CD14-positive monocyte (primary cell): ENCODE data around the gene KLHL17. TPM values are rescaled to one million over a fixed set of nuclear protein-coding genes. Genes with fewer than 3 reads are reported as not detected.

ENCODE experiments used
- DNase-seq, 3 donors: peaks; one replicate each; pipeline ENCODE4 v3.0.0-alpha.2; 2011 to 2022
- H2AFZ ChIP-seq: 2 replicates; pipeline ENCODE4 v1.6.0; 2012; ENCODE audit warnings: mild to moderate bottlenecking, low read depth, low read length, inconsistent platforms; ENCODE audit not compliant: insufficient read depth, poor library complexity, severe bottlenecking
- H3K27ac ChIP-seq, 2 donors: 1 replicate in 1 of 2; 2 replicates in 1 of 2; pipeline ENCODE4 v1.5.1; 2012 to 2013; ENCODE audit warnings: low read length in 2 of 2, control low read depth in 1 of 2, inconsistent platforms in 1 of 2, low read depth in 1 of 2, mild to moderate bottlenecking in 1 of 2
- H3K27me3 ChIP-seq, 2 donors: one replicate each; pipeline versions ENCODE4 v1.6.0 to v1.6.1; 2011 to 2013; ENCODE audit warnings: low read length in 2 of 2; ENCODE audit not compliant: control insufficient read depth in 2 of 2, insufficient read depth in 2 of 2
- H3K36me3 ChIP-seq, 2 donors: replicated peaks in 1 of 2; 1 replicate in 1 of 2; 2 replicates in 1 of 2; pipeline versions ENCODE4 v1.5.1 to v1.6.1; 2012 to 2013; ENCODE audit warnings: low read length in 2 of 2, control low read depth in 1 of 2, inconsistent platforms in 1 of 2, mild to moderate bottlenecking in 1 of 2; ENCODE audit not compliant: insufficient read depth in 2 of 2, control insufficient read depth in 1 of 2
- H3K4me1 ChIP-seq, 2 donors: 1 replicate in 1 of 2; 2 replicates in 1 of 2; pipeline versions ENCODE4 v1.5.1 to v1.6.1; 2012 to 2013; ENCODE audit warnings: low read length in 2 of 2, control low read depth in 1 of 2, inconsistent platforms in 1 of 2, mild to moderate bottlenecking in 1 of 2, moderate library complexity in 1 of 2; ENCODE audit not compliant: insufficient read depth in 2 of 2, control insufficient read depth in 1 of 2
- H3K4me2 ChIP-seq: replicated peaks from 2 replicates; pipeline ENCODE3; 2012; ENCODE audit warnings: low read length, moderate library complexity, mild to moderate bottlenecking; ENCODE audit not compliant: poor library complexity, severe bottlenecking; ENCODE audit errors: extremely low read depth
- H3K4me3 ChIP-seq, 3 experiments: fragments of 200-600 bp in 1 of 3; sonication (generic) in 1 of 3; replicated peaks in 1 of 3; 1 replicate in 2 of 3; 2 replicates in 1 of 3; pipeline ENCODE4 v1.5.1; 2011 to 2013; ENCODE audit warnings: low read length in 3 of 3, mild to moderate bottlenecking in 3 of 3, control low read depth in 2 of 3, low read depth in 2 of 3, inconsistent platforms in 1 of 3, moderate library complexity in 1 of 3
- H3K79me2 ChIP-seq: 2 replicates; pipeline ENCODE4 v1.6.0; 2012; ENCODE audit warnings: mild to moderate bottlenecking, control low read depth, inconsistent platforms, low read length, moderate library complexity; ENCODE audit not compliant: insufficient read depth
- H3K9ac ChIP-seq: 2 replicates; pipeline ENCODE4 v1.6.0; 2017; ENCODE audit warnings: low read length, mild to moderate bottlenecking; ENCODE audit not compliant: insufficient read depth, poor library complexity, severe bottlenecking
- H3K9me3 ChIP-seq, 2 donors: replicated peaks in 1 of 2; 1 replicate in 1 of 2; 2 replicates in 1 of 2; pipeline versions ENCODE4 v1.5.1 to v1.6.1; 2012 to 2013; ENCODE audit warnings: low read length in 2 of 2, control low read depth in 1 of 2; ENCODE audit not compliant: control insufficient read depth in 1 of 2, insufficient read depth in 1 of 2
- H4K20me1 ChIP-seq: 2 replicates; pipeline ENCODE4 v1.6.0; 2012; ENCODE audit warnings: mild to moderate bottlenecking, low read length, control low read depth, moderate library complexity; ENCODE audit not compliant: insufficient read depth
- H3K27ac Mint-ChIP-seq, 7 donors: one replicate each; pipeline ENCODE4 v1.8.0; 2020; ENCODE audit warnings: mild to moderate bottlenecking in 7 of 7, mixed read lengths in 7 of 7, moderate library complexity in 6 of 7, inconsistent platforms in 2 of 7
- H3K27me3 Mint-ChIP-seq, 3 donors: one replicate each; pipeline ENCODE4 v1.8.0; 2021 to 2022; ENCODE audit warnings: low read depth in 3 of 3, mild to moderate bottlenecking in 3 of 3, mixed read lengths in 3 of 3, moderate library complexity in 3 of 3, inconsistent platforms in 1 of 3
- H3K36me3 Mint-ChIP-seq, 2 donors: one replicate each; pipeline ENCODE4 v1.8.0; 2020; ENCODE audit warnings: mixed read lengths in 2 of 2, inconsistent platforms in 1 of 2, mild to moderate bottlenecking in 1 of 2
- H3K4me1 Mint-ChIP-seq: one replicate; pipeline ENCODE4 v1.8.0; 2020; ENCODE audit warnings: mild to moderate bottlenecking, mixed read lengths
- H3K4me3 Mint-ChIP-seq, 2 donors: one replicate each; pipeline ENCODE4 v1.8.0; 2020; ENCODE audit warnings: mild to moderate bottlenecking in 2 of 2, mixed read lengths in 2 of 2, moderate library complexity in 1 of 2
- H3K9me3 Mint-ChIP-seq, 7 donors: one replicate each; pipeline ENCODE4 v1.8.0; 2020 to 2022; ENCODE audit warnings: mixed read lengths in 7 of 7, mild to moderate bottlenecking in 6 of 7, moderate library complexity in 6 of 7, inconsistent platforms in 2 of 7
- WGBS: methylation state at CpG from one replicate; pipeline ENCODE4 v1.1.5; 2013; ENCODE audit warnings: missing lambda C conversion rate; ENCODE audit not compliant: insufficient coverage; 5-methylcytosine and 5-hydroxymethylcytosine counted together
- intact Hi-C, 2 donors: fragments of 100-400 bp; cut with micrococcal nuclease; formaldehyde crosslinking; loops; one replicate each; pipeline versions ENCODE4 v1.15.0 to v1.15.1; 2023
- polyA plus RNA-seq, 3 donors: library from polyadenylated mRNA; depleted of rRNA in 1 of 3; unstranded in 2 of 3; stranded (reverse) in 1 of 3; fragments of 300-500 nt in 2 of 3; fragments of >200 nt in 1 of 3; fragmentation: Illumina TruSeq in 2 of 3; gene quantifications; 1 replicate in 2 of 3; 2 replicates in 1 of 3; pipeline ENCODE4 v1.2.3, GENCODE V29; 2012 to 2021
- TF ChIP-seq, protein P1 (sequence below): fragments of 200-600 bp; IDR thresholded peaks from one replicate; pipeline ENCODE4 v1.8.0; 2022; ENCODE audit warnings: antibody characterized with exemption, mild to moderate bottlenecking

The KLHL17 gene
- polyA plus RNA-seq, 3 donors: 0.31 to 48.1 (median 0.71) TPM

- Histone ChIP-seq H3K4me2 (no peak overlapping the region), H3K4me3 (no peak overlapping the region), H3K36me3 (no peaks in the 10 kb centered on the region), H3K79me2 (no peaks in the 10 kb centered on the region), H4K20me1 (no peaks in the 10 kb centered on the region), H3K9me3 (peaks cover 5 to 6% of the 10 kb centered on the region in 2 donors), H3K4me1 (peaks cover 5 to 8% of the 10 kb centered on the region in 2 donors), H3K27ac (no peak overlapping the region), H2AFZ (no peak overlapping the region), H3K9ac (no peak overlapping the region), H3K27me3 (peaks cover 3 to 28% of the 10 kb centered on the region in 2 donors)
- Mint-ChIP-seq H3K27ac (no peak overlapping the region), H3K4me1 (peaks cover 3% of the 10 kb centered on the region), H3K36me3 (no peaks in the 10 kb centered on the region), H3K27me3 (peaks cover 25 to 51% (median 31%) of the 10 kb centered on the region in 3 donors), H3K9me3 (peaks cover 0 to 6% (median 4%) of the 10 kb centered on the region in 7 donors), H3K4me3 (no peak overlapping the region)
- intact Hi-C loops: loop anchor here in 1 of 2 donors (2.0 kb wide), 1 partner anchor 69 kb away; no protein-coding TSS in a partner anchor
- WGBS: 93% methylated on average over 3 of the region's 11 CpGs
- DNase-seq: no peak
- TF ChIP-seq, protein P1, sequence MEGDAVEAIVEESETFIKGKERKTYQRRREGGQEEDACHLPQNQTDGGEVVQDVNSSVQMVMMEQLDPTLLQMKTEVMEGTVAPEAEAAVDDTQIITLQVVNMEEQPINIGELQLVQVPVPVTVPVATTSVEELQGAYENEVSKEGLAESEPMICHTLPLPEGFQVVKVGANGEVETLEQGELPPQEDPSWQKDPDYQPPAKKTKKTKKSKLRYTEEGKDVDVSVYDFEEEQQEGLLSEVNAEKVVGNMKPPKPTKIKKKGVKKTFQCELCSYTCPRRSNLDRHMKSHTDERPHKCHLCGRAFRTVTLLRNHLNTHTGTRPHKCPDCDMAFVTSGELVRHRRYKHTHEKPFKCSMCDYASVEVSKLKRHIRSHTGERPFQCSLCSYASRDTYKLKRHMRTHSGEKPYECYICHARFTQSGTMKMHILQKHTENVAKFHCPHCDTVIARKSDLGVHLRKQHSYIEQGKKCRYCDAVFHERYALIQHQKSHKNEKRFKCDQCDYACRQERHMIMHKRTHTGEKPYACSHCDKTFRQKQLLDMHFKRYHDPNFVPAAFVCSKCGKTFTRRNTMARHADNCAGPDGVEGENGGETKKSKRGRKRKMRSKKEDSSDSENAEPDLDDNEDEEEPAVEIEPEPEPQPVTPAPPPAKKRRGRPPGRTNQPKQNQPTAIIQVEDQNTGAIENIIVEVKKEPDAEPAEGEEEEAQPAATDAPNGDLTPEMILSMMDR: no peak
Observed at GRCh38 chr1:974293-974640, 13.9 kb downstream of the KLHL17 start.

GRCh38 chr1:974687-975328 lies 14.4 kb downstream of the KLHL17 start:
- WGBS: 90% methylated on average over 14 of the region's 17 CpGs
- no peak overlapping the region for H3K4me2 ChIP-seq

More at GRCh38 chr1:974687-975328, 14.4 kb downstream of the KLHL17 start:
- Histone ChIP-seq H3K36me3 (no peaks in the 10 kb centered on the region), H3K79me2 (no peaks in the 10 kb centered on the region), H4K20me1 (no peaks in the 10 kb centered on the region), H3K4me3 (no peak overlapping the region), H3K27ac (no peak overlapping the region), H3K9me3 (peaks cover under 1 to 5% of the 10 kb centered on the region in 2 donors), H3K4me1 (peaks cover 5 to 8% of the 10 kb centered on the region in 2 donors), H2AFZ (no peak overlapping the region), H3K9ac (no peak overlapping the region), H3K27me3 (peaks cover 3 to 28% of the 10 kb centered on the region in 2 donors)
- intact Hi-C loops: loop anchor here in 1 of 2 donors (2.0 kb wide), 1 partner anchor 70 kb away; no protein-coding TSS in a partner anchor
- TF ChIP-seq, protein P1: no peak
- no peaks in the 10 kb centered on the region for H3K36me3 Mint-ChIP-seq
- H3K27me3 Mint-ChIP-seq: peaks cover 22 to 48% (median 30%) of the 10 kb centered on the region in 3 donors
- no peak for DNase-seq
- H3K27ac Mint-ChIP-seq: no peak overlapping the region
- H3K4me3 Mint-ChIP-seq: peak overlapping the region in 1 of 2 donors; percentile 7
- H3K4me1 Mint-ChIP-seq: peaks cover 3% of the 10 kb centered on the region
- H3K9me3 Mint-ChIP-seq: peaks cover 0 to 5% (median 4%) of the 10 kb centered on the region in 7 donors
